Left colon (tissue), 2 donors: ENCODE data around the gene TMEM9. TPM values are rescaled to one million over a fixed set of nuclear protein-coding genes. Genes with fewer than 3 reads are reported as not detected.
A peak's percentile ranks its signal among the peaks of the same experiment; 100 is the strongest.

Experiments used
- ATAC-seq: fragments of 200-7000 bp; cut with Tn5 transposase; one replicate; pipeline ENCODE4 v1.9.1; 2020; ENCODE audit warnings: mild to moderate bottlenecking, moderate library complexity
- DNase-seq, 2 donors: peaks; one replicate each; pipeline ENCODE4 v3.0.0-alpha.2; 2020
- intact Hi-C, 2 donors: fragments of 100-400 bp; cut with DNase I in 1 of 2; cut with micrococcal nuclease in 1 of 2; formaldehyde crosslinking; loops; one replicate each; pipeline versions ENCODE4 v1.11.2 to v1.14.0; 2022; cut with DNase I, micrococcal nuclease
- total RNA-seq, 2 donors: library from RNA; stranded (reverse); fragmentation: NEBNext Ultra II Directional; extraction: Animal tissue kit (Norgen Biotek cat#: 25700); gene quantifications; one replicate each; pipeline ENCODE4 v1.2.1, GENCODE V29; 2021
- donor health status: DM: no; HTN: no; CAD: no.
- donor health status: DM: yes; HTN: yes; CAD: no.

TMEM9 gene
- total RNA-seq, 2 donors from 2014 or later = 23.4 to 29.3 TPM

- DNase-seq = no peak
- intact Hi-C loops = no loop called here
- ATAC-seq = no peak
Observed at GRCh38 chr1:201096977-201097856, 57.1 kb downstream of the TMEM9 start.

- DNase-seq = no peak
- intact Hi-C loops = no loop called here
- no peak for ATAC-seq
Observed at GRCh38 chr1:201096041-201096461, 58.2 kb downstream of the TMEM9 start.

- intact Hi-C loops = no loop called here
- no peak for ATAC-seq
- no peak for DNase-seq
Observed at GRCh38 chr1:201095581-201095980, 58.7 kb downstream of the TMEM9 start.

GRCh38 chr1:201094832-201095231 is 59.4 kb downstream of the TMEM9 start:
- no peak for DNase-seq
- ATAC-seq = no peak
- intact Hi-C loops = no loop called here

- ATAC-seq = no peak
- no peak for DNase-seq
- intact Hi-C loops = no loop called here
Observed at GRCh38 chr1:201093962-201094361, 60.3 kb downstream of the TMEM9 start.

GRCh38 chr1:201093561-201093960 is 60.7 kb downstream of the TMEM9 start:
- intact Hi-C loops = no loop called here
- DNase-seq (no peak), ATAC-seq (no peak)

GRCh38 chr1:201092738-201093137 is 61.5 kb downstream of the TMEM9 start:
- DNase-seq (no peak), ATAC-seq (no peak)
- intact Hi-C loops = no loop called here

GRCh38 chr1:201091256-201091655 is 63.0 kb downstream of the TMEM9 start:
- no peak for ATAC-seq
- no peak for DNase-seq
- intact Hi-C loops = no loop called here

- ATAC-seq = no peak
- intact Hi-C loops = no loop called here
- no peak for DNase-seq
Observed at GRCh38 chr1:201090541-201090940, 63.7 kb downstream of the TMEM9 start.

- ATAC-seq (no peak), DNase-seq (no peak)
- intact Hi-C loops = no loop called here
Observed at GRCh38 chr1:201089596-201089995, 64.7 kb downstream of the TMEM9 start.

- intact Hi-C loops = no loop called here
- no peak for ATAC-seq
- no peak for DNase-seq
Observed at GRCh38 chr1:201088901-201089525, 65.3 kb downstream of the TMEM9 start.

GRCh38 chr1:201088395-201088794 is 65.9 kb downstream of the TMEM9 start:
- ATAC-seq (no peak), DNase-seq (no peak)
- intact Hi-C loops = no loop called here

- peak; percentile 98 for ATAC-seq
- peak; percentile 40 to 80 for DNase-seq
- intact Hi-C loops = no loop called here
Observed at GRCh38 chr1:201085902-201086735, 68.2 kb downstream of the TMEM9 start.

Other genes with a start within 250 kb of the TMEM9 start
- gene KIF21B, start 130.8 kb downstream of the TMEM9 start, total RNA-seq = 10 to 100 TPM in 1 of 2 donors, 1 to 10 TPM in 1; 5.5 to 11.0 TPM
- gene CACNA1S, start 42.0 kb downstream of the TMEM9 start, total RNA-seq = not detected
- gene ASCL5, start 27.3 kb downstream of the TMEM9 start, total RNA-seq = not detected
- gene IGFN1, start 36.4 kb upstream of the TMEM9 start, total RNA-seq = under 1 TPM in 1 of 2 donors, not detected in 1; 0.39 TPM
- under 1 TPM; 0.18 to 0.42 TPM for gene PKP1, start 129.0 kb upstream of the TMEM9 start, total RNA-seq
- gene TNNT2, start 223.2 kb upstream of the TMEM9 start, total RNA-seq = under 1 TPM; 0.31 to 0.58 TPM
- gene LAD1, start 244.8 kb upstream of the TMEM9 start, total RNA-seq = 100 to 1,000 TPM; 172 to 191 TPM